Effector CD4-positive, alpha-beta T cell (primary cell): Measurements from ENCODE around the gene SMAP2.
"Not testable (repeated sequence)": the region's sequence is repeated elsewhere in the genome, so short reads cannot be mapped to it uniquely, and the experiment has no call there.

Experiments used
- DNase-seq: peaks from one replicate; pipeline ENCODE4 v3.0.0-alpha.2; 2020
- total RNA-seq: gene quantifications from one replicate; lab custom pipeline; 2026; lab: John Stamatoyannopoulos, UW

The SMAP2 gene
- total RNA-seq = 336 reads per million, percentile 96 among the genes with 10 or more reads in this experiment

DNA sequence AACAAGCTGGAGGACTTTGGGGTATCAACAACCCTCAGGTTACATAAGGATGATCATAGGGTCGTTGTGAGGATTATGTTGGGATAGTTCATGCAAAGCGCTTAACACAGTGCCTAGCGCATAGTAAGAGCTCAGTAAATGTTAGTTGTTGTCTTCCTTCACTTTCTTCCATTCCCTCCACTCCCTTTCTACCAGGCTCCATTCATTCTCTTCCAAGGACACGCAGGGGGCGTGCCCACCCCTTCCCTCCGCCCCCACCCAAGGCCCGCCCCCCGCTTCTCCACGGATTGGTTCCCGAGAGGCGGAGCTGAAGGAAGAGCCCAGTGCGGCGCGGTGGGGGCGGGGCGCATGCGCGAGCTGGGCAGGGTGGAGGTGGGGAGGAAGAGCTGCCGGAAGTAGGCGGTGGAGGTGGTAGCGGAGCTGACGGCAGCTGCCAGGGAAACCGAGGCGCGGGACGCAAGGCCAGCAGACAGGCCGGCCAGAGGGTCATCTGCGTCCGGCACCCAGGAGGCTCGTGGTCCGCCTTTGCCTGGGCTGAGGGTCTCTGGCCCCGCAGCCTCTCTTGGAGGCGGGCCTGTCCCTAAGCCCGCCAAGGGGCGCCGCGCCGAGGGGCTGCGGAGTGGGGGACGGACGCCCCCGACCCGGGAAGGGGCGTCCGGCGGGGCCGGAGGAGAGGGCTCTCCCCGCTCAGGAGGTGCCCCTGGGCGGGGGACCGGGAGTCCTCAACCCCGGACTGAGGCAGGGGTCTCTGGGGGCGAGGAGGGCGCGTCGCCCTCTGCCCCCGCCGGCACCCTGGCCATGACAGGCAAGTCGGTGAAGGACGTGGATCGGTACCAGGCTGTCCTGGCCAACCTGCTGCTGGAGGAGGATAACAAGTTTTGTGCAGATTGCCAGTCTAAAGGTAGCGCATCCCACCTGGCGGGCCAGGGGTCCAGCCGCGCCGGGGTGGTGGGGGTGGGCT is at the start of gene SMAP2:
TSS of gene SMAP2 (plus strand) at position 405 of the 961 bp plus-strand sequence. CDS start at position 799, 394 bp downstream.
- peak; percentile 89 for DNase-seq

GRCh38 chr1:40331403-40331802 is 42.1 kb upstream of the SMAP2 start:
- not testable (repeated sequence) for DNase-seq

DNA sequence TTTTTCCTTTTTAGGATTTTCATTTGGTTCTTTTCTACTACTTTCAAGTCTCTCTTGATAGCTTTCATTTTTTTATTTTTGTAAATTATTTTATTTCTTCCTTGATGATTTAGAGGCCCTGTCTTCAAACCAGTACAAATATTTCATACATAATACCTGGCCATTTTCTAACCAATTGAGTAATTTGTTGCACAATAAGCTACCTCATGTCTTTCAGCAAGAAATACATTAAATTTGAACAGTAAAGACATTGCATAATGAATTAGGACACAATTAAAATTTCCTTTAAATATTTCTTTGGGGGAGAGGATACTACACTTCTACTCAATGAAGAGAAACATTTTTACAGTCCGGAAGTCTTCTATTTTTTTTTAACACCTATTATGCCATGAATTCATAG is 40.8 kb upstream of the SMAP2 start:
- no peak for DNase-seq

DNA sequence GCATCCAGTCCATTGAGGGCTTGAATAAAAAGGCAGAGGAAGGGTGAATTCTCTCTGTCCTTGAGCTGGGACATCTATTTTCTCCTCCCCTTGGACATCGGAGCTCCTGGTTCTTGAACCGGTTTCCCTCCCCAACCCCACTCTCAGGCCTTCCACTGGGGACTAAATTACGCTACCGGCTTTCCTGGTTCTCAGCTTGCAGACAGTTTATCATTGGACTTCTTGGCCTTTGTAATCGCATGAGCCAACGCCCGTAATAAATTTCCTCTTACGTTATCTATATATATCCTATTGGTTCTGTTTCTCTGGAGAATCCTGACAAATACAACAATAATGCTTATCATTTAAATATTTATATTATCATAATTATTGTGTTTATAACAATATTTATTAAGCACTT is 36.1 kb upstream of the SMAP2 start:
- DNase-seq = no peak

- DNase-seq = peak; percentile 80
Measured at GRCh38 chr1:40338745-40339419, 34.6 kb upstream of the SMAP2 start.

DNA sequence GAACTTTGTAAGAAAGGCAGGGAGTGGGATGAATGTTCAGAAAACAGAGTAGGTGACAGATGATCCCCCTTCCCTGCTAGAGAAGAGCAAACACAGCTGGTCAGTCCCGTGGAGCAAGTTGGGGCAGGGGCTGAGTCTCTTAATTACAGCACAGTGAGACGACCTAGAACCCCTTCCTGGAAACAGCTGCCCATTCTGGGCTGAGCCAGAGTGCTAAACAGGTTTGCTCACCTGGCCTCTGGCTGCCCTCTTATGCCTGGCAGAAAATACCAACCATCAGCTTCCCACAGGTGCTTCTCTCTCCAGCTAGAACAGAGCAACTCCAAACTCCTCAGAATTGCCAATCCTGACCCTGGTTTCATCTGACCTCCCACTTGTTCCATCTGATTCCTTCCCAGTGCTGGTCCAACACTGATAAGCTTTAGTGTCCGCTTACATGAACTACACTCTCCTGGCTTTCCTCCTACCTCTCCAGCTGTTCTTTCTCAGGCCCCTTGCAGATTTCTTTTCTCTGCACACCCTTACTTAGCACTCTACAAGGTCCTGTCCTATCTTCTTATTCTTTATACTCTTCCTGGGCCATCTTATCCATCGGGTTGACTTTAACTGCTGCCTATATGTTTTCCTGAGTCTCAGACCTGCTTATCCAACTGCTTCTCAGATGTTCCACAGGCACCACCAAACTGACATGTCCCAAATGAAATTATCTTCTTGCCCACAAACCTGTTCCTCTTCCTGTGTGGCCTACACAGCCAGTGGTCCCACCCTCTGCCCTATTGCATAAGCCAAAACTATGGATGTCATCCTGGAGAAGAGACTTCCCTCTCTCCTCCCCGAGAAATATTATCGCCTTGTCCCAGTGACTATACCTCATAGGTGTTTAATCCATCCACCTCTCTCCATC is 33.9 kb upstream of the SMAP2 start:
- DNase-seq = no peak

GRCh38 chr1:40341491-40342380 is 31.8 kb upstream of the SMAP2 start:
- no peak for DNase-seq

GRCh38 chr1:40342381-40342717 is 31.2 kb upstream of the SMAP2 start:
- not testable (repeated sequence) for DNase-seq

GRCh38 chr1:40344597-40344996 is 28.9 kb upstream of the SMAP2 start:
- no peak for DNase-seq

DNA sequence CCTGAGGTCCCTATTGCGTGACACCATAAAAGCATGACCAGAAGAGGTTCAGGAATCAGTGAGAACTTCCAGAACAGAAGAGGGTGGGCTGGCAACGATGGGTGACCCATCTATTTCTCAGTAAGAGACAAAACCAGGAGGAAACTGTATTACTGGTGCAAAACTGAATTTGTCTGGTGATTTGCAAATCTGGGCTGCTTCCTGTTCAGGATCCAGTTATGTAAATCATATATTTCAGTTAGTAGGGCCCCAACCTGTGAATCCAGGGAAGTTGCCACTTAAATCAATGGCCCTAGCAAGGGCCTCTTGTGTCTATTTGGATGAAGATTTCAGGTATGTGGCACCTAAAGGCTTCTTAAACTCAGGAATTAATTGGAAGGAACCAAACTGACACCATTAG is 23.1 kb upstream of the SMAP2 start:
- no peak for DNase-seq

DNA sequence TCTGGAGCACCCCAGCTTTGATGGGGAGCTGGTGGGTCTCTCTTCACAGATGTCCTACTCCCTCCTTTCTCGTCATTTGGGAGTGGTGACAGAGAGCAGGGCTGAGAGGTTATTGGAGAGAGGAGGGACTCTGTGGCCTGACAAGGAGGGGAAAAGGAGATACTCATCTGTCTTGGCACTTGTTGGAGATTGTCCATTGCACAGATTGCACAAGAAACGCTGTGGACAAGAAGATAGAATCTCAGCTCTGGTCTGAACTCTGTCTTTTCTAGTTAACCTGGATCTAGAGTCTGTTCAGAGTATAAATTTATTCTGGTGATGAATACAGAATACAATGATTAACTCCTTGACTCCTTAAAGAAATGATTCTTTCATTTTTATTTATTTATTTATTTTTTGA is 22.4 kb upstream of the SMAP2 start:
- no peak for DNase-seq

- no peak for DNase-seq
Measured at GRCh38 chr1:40352126-40352525, 21.4 kb upstream of the SMAP2 start.

DNA sequence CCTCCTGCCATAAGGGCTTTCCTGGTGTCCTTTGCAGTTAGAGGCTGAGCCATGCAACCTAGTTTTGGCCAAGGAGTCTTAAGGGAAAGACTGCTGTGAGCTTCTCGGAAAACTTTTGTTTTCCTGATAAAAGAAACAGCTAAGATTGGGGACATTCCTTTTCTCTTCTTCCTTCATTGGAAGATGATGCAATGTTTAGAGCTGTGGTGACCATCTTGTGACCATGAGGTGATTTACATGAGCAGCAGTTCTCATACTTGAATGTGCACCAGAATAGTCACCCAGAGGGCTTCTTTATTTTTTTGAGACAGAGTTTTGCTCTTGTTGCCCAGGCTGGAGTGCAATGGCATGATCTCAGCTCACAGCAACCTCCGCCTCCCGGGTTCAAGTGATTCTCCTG is 20.4 kb upstream of the SMAP2 start:
- no peak for DNase-seq

DNA sequence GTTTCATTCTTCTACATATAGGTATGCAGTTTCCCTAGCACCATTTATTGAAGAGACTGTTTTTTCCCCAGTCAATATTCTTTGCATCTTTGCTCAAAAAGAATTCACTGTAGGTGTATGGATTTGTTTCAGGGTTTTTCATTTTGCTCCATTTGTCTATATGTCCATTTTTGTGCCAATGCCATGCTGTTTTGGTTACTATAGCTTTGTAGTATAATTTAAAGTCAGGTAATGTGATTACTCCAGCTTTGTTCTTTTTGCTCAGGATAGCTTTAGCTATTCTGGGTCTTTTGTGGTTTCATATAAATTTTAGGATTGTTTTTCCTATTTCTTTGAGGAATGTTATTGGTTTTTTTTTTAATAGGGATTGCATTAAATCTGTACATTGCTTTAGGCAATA is 15.9 kb upstream of the SMAP2 start:
- no peak for DNase-seq

- no peak for DNase-seq
Measured at GRCh38 chr1:40360631-40361030, 12.9 kb upstream of the SMAP2 start.

- DNase-seq = no peak
Measured at GRCh38 chr1:40361201-40361600, 12.3 kb upstream of the SMAP2 start.

DNA sequence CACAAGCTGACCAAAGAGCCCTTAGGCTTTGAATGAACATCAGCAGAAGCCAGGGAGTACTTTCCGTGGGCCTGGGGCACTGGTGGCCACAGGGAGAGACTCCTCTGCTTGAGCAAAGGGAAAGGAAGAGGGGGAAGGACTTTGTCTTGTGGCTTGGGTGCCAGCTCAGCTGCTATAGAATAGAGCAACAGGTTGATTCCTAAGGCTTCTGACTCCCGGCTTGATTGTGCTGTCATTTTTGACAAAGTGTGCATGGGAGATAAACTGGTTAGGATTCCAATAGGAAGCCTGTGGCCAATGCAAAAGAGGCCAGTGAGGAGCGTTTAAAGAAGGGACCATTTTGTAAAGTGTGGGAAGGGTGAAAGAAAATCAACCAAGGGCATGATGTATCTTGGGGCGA is 11.9 kb upstream of the SMAP2 start:
- DNase-seq = no peak

GRCh38 chr1:40362199-40362598 is 11.3 kb upstream of the SMAP2 start:
- no peak for DNase-seq

- no peak for DNase-seq
Measured at GRCh38 chr1:40362699-40363098, 10.8 kb upstream of the SMAP2 start.

DNA sequence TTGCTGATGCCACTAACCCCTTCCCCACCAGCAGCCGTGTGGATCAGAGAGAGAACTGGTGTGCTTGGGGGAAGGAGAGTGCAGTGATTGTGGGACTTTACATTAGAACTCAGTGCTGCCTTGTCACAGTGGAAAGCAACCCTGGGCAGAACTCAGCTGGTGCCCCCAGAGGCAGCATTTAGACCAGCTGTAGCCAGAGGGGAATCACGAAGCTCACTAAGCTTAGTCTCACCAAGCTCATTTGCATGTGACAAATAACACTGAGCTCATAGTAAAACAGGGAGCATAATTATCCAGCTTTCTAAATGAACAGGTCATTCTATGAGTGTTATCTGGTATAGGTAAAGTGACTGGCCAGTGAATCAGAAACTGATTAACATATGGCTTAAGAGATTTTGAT is 9.8 kb upstream of the SMAP2 start:
- DNase-seq = no peak

GRCh38 chr1:40371707-40372258 is 1.7 kb upstream of the SMAP2 start:
- DNase-seq = no peak
